Measurements from ENCODE around the gene CCNQ.

The CCNQ gene

DNA sequence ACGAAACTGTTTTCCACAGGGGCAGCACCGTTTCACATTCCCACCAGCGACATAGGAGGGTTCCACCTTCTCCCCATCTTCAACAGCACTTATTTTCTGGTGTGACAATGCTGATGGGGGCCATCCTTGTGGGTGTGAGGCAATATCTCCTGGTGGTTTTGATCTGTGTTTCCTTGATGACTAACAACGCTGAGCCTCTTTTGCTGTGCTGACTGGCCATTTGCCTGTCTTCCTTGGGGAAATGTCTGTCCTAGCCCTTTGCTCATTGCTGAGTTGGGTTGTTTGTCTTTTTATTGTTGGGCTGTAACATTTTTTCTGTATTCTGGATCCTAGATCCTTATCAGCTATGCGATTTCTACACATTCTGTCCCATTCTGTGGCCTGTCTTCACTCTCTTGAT is 47.8 kb downstream of the CCNQ start:
- TF ChIP-seq, protein P1, sequence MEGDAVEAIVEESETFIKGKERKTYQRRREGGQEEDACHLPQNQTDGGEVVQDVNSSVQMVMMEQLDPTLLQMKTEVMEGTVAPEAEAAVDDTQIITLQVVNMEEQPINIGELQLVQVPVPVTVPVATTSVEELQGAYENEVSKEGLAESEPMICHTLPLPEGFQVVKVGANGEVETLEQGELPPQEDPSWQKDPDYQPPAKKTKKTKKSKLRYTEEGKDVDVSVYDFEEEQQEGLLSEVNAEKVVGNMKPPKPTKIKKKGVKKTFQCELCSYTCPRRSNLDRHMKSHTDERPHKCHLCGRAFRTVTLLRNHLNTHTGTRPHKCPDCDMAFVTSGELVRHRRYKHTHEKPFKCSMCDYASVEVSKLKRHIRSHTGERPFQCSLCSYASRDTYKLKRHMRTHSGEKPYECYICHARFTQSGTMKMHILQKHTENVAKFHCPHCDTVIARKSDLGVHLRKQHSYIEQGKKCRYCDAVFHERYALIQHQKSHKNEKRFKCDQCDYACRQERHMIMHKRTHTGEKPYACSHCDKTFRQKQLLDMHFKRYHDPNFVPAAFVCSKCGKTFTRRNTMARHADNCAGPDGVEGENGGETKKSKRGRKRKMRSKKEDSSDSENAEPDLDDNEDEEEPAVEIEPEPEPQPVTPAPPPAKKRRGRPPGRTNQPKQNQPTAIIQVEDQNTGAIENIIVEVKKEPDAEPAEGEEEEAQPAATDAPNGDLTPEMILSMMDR (IDR thresholded peaks at IDR 0.05; ENCODE audit: low read depth, low read length) = no peak
- H3K4me3 ChIP-seq (ENCODE audit: low read depth, low read length) = no peak overlapping the region

DNA sequence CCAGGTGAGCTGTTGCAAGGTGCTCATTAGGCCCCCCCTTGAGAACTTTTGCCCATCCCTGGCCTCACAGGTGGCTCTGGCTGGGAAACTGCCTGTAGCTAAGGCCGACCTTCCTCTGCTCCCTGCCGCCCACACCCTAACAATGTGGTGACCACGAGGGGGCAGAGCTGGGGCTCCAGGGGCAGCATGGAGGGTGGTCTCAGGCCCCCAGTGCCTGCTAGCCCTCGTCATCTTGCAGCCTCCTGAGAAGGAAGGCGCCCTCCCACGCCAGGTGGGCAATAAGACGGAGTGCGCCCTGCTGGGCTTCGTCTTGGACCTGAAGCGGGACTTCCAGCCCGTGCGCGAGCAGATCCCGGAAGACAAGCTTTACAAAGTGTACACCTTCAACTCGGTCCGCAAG is 49.1 kb downstream of the CCNQ start:
- H3K4me3 ChIP-seq (ENCODE audit: low read depth, low read length) = no peak overlapping the region
- TF ChIP-seq, protein P1 (IDR thresholded peaks at IDR 0.05; ENCODE audit: low read depth, low read length) = no peak

DNA sequence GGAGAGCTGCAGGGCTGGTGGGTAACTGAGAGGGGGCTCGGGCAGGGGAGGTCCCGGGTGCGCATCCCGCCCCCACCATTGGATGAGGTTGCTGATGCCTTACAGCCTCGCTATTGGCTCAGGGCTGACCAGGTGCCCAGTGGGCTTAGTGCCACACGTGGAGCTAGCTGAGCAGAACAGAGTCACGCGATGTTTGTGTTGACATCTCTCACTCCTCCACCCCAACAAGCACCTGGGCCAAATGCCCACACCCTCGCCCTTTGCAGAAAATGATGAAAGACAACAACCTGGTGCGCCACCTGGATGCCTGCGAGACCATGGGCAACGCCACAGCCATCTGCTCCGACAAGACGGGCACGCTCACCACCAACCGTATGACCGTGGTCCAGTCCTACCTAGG is 49.7 kb downstream of the CCNQ start:
- TF ChIP-seq, protein P1 (IDR thresholded peaks at IDR 0.05; ENCODE audit: low read depth, low read length) = no peak
- H3K4me3 ChIP-seq (ENCODE audit: low read depth, low read length) = no peak overlapping the region

DNA sequence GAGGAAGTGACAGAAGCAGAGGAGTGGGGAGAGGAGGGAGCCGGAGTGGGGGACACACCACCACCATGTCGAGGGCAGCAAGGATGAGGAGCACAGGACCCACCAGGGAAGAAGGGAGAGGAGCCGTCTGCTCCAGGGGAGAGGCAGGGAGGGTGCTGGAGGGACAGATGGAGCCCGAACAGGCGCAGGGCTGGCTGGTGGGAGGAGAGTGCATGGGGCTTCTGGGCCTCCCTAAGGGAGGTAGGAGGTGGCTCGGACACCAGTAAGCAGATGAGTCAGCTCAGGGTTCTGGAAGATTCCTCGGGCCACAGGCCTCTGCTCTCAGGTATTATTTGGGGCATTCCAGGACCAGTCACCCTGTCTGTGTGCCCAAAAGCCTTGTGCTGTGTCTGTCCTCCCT is 51.7 kb downstream of the CCNQ start:
- TF ChIP-seq, protein P1 (IDR thresholded peaks at IDR 0.05; ENCODE audit: low read depth, low read length) = no peak
- H3K4me3 ChIP-seq (ENCODE audit: low read depth, low read length) = no peak overlapping the region

DNA sequence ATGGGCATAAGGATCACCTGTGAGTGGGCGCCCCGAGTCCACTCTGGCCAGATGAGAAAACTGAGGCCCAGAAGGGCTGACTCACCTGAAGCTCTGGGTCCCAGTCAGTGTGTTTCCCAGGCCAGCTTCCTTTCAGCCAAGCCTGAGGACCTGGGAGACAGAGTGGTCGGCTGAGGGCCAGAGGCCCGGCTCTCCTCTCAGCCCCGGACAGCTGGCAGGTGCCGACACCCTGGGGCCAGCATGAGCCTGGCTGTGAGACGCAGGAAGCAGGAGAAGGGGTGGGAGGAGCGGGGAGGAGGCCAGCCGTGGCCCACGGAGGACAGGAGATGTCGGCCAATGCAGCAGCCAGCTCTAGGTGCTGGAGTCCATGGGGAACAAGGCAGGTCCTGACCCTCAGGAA is 52.6 kb downstream of the CCNQ start:
- H3K4me3 ChIP-seq (ENCODE audit: low read depth, low read length) = no peak overlapping the region
- TF ChIP-seq, protein P1 (IDR thresholded peaks at IDR 0.05; ENCODE audit: low read depth, low read length) = no peak

DNA sequence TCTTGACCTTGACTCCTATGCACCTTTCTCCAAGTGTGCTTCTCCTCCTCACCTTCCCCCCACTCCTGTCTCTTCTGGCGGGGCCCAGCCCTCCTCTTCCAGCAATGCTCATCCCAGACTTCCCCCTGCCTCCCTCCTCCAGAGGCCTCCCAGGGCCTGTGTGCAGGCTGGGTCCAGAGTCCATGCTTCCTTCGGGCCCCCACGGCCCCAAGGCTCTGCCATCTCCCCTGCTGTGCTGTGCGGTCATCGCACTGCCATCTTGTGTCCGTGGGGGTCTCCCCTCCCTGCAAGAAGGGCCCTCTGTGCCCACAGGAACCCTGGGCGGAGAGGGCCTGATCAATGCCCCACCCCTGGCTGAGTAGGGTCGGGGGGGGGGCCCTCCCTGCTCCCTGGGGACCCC is 54.2 kb downstream of the CCNQ start:
- no peak overlapping the region for H3K4me3 ChIP-seq (ENCODE audit: low read depth, low read length)
- TF ChIP-seq, protein P1 (IDR thresholded peaks at IDR 0.05; ENCODE audit: low read depth, low read length) = no peak

DNA sequence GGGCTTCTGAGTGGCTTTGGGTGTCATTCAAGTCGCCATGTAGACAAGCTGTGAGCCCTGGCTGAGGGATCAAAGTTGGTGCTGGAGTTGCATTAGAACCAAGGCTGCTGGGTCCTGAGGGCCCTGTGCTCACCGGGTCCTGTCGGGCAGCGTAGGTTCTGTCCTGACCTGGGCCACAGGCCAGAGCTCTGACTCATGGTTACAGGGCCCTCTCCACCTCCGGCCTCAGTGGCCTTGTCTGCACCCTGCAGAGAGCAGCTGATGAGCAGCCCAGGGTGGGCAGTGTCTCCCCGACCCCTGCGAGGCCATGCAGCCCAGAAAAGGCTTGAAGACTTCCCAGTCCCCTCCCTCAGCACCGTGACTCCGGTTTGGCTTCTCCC is 59.0 kb downstream of the CCNQ start:
- TF ChIP-seq, protein P1 (IDR thresholded peaks at IDR 0.05; ENCODE audit: low read depth, low read length) = no peak

More for the DNA sequence above, 59.0 kb downstream of the CCNQ start:
- H3K4me3 ChIP-seq (ENCODE audit: low read depth, low read length) = no peak overlapping the region
